HepG2 (cell line): ENCODE data around the gene CDHR3. TPM values are rescaled to one million over a fixed set of nuclear protein-coding genes. Genes with fewer than 3 reads are reported as not detected.

Source experiments
- CTCF ChIP-seq: sonication (generic); formaldehyde crosslinking; IDR thresholded peaks from 2 replicates; pipeline ENCODE4 v1.5.0; 2020; ENCODE audit warnings: mild to moderate bottlenecking, missing genetic modification reagents, moderate library complexity
- ERF ChIP-seq: IDR thresholded peaks from 2 replicates; pipeline ENCODE4 v1.6.1; 2018; ENCODE audit warnings: missing biosample characterization, missing genetic modification reagents
- HNF4G ChIP-seq, 2 experiments: sonication (generic) in 1 of 2; formaldehyde crosslinking in 1 of 2; IDR thresholded peaks; 2 replicates each; pipeline versions ENCODE4 v1.4.0 to v1.6.1; 2011 to 2020; ENCODE audit warnings: borderline replicate concordance in 2 of 2, low read depth in 2 of 2, mild to moderate bottlenecking in 2 of 2, low read length in 1 of 2, missing genetic modification reagents in 1 of 2, moderate library complexity in 1 of 2
- MAFK ChIP-seq, 2 experiments: IDR thresholded peaks in 1 of 2; conservative IDR thresholded peaks in 1 of 2; 2 replicates each; pipeline ENCODE4 v1.6.1; 2011; ENCODE audit warnings: improper control_type of control experiment in 2 of 2, low read length in 2 of 2
- POLR2AphosphoS5 ChIP-seq: IDR thresholded peaks from 2 replicates; pipeline ENCODE4 v1.6.1; 2012; ENCODE audit warnings: low read depth, low read length
- PPARG ChIP-seq: conservative IDR thresholded peaks from 2 replicates; pipeline ENCODE4 v1.6.1; 2016; ENCODE audit warnings: missing biosample characterization, missing genetic modification reagents
- THAP9 ChIP-seq: sonication (generic); formaldehyde crosslinking; IDR thresholded peaks from 2 replicates; pipeline ENCODE4; 2020; ENCODE audit warnings: missing genetic modification reagents, mild to moderate bottlenecking, borderline replicate concordance
- ZNF10 ChIP-seq: sonication (generic); formaldehyde crosslinking; IDR thresholded peaks from 2 replicates; pipeline ENCODE4 v1.4.0; 2020; ENCODE audit warnings: mild to moderate bottlenecking, low read depth, missing genetic modification reagents, borderline replicate concordance
- ZNF101 ChIP-seq: sonication (generic); formaldehyde crosslinking; IDR thresholded peaks from 2 replicates; pipeline ENCODE4 v1.4.0; 2020; ENCODE audit warnings: mild to moderate bottlenecking, low read depth, missing genetic modification reagents, borderline replicate concordance
- ZNF253 ChIP-seq: sonication (generic); formaldehyde crosslinking; IDR thresholded peaks from 2 replicates; pipeline ENCODE4 v1.8.0; 2022; ENCODE audit warnings: mild to moderate bottlenecking, missing genetic modification reagents, borderline replicate concordance
- ZNF3 ChIP-seq: IDR thresholded peaks from 2 replicates; pipeline ENCODE4 v1.7.0; 2017; ENCODE audit warnings: inconsistent platforms
- ZNF543 ChIP-seq: sonication (generic); formaldehyde crosslinking; IDR thresholded peaks from 2 replicates; pipeline ENCODE4 v1.4.0; 2020; ENCODE audit warnings: mild to moderate bottlenecking, missing genetic modification reagents
- polyA plus RNA-seq, 8 experiments: library from polyadenylated mRNA; depleted of rRNA in 3 of 8; stranded (reverse) in 7 of 8; unstranded in 1 of 8; fragments of >200 nt; fragmentation: Illumina TruSeq in 4 of 8; extraction: Trizol in 4 of 8; gene quantifications; 2 replicates each; pipeline versions ENCODE4 v1.2.1 to v1.2.3, GENCODE V29; 2011 to 2016; ENCODE audit warnings: low read depth in 4 of 8, missing spikeins in 1 of 8, mixed read lengths in 1 of 8; ENCODE audit not compliant: insufficient read depth in 1 of 8
- total RNA-seq, 5 experiments: library from RNA; depleted of rRNA; stranded (reverse); fragments of >200 nt; fragmentation: Illumina TruSeq; extraction: Trizol; gene quantifications; 2 replicates each; pipeline ENCODE4 v1.2.3, GENCODE V29; 2016; ENCODE audit warnings: low read depth in 1 of 5
- TF ChIP-seq, protein P1 (sequence below): sonication (generic); formaldehyde crosslinking; IDR thresholded peaks from 2 replicates; pipeline ENCODE4 v1.9.0; 2022; ENCODE audit warnings: low read depth, missing genetic modification reagents
- TF ChIP-seq, protein P2 (sequence below): sonication (generic); formaldehyde crosslinking; IDR thresholded peaks from 2 replicates; pipeline ENCODE4 v1.4.0; 2020; ENCODE audit warnings: missing genetic modification reagents

CDHR3 gene
- total and polyA plus RNA-seq, 2 of the 13 experiments (the other 11 are each of a cell fraction or from before 2014, with no cell fraction given), result 6.5 to 11.8 TPM

DNA sequence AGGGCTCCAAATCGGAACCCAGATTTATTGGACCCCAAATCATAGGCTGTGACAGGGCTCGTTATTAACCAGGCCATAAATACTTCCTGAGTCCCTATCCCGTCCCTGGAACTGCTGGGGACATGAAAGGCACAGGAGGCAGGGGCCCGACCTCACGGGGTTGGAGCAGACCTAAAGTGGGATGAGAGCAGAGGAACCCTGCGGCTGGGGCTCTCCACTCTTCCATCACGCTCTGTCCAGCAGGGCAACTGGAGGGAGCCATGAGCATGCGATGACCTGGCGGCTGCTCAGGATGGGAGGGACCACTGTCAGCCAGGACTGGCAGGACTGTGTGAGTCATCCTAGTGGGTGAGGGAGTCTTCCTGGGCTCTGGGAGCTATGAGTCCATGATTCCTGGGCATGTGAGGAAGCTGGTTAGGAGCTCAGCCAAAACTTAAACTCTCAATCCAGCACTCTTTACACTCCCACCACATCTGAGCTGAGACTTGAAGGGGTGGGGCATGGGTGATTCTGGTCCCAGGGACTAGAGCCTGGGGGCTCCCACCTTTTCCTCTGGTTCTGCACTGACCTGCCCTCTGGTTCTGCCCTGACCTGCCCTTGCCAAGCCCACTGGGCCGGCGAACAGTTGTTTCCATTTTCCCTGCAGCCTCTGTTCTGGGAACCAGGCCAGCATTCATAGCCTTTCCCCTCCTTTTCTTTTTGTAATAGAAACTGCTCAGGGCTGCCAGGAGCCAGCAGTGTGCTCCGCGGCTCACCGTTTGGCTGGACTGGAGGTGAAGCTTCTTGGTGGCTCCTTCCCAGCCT lies 101.9 kb downstream of the CDHR3 start (continued):
- TF ChIP-seq THAP9 (CRISPR knock-in tag) (no peak; the same call in 1 of the 2 replicates), MAFK (conservative IDR thresholded peaks at IDR 0.05 in 1 of 2, IDR thresholded peaks at IDR 0.05 in 1 of 2; ENCODE audit: low read length in 2 of 2) (no peak), POLR2AphosphoS5 (no peak), ZNF10 (no peak), ZNF543 (CRISPR knock-in tag) (no peak), PPARG (no peak), ERF (CRISPR knock-in tag) (peak; percentile 37; the same call in 1 of the 2 replicates), CTCF (CRISPR knock-in tag) (peak; percentile 36), HNF4G (IDR thresholded peaks at IDR 0.05; ENCODE audit: borderline replicate concordance, low read depth, low read length) (no peak), HNF4G (CRISPR knock-in tag; IDR thresholded peaks at IDR 0.05; ENCODE audit: borderline replicate concordance, low read depth) (no peak), ZNF3 (CRISPR knock-in tag) (no peak), ZNF253 (CRISPR knock-in tag) (no peak), ZNF101 (CRISPR knock-in tag) (no peak)
- TF ChIP-seq, protein P1, sequence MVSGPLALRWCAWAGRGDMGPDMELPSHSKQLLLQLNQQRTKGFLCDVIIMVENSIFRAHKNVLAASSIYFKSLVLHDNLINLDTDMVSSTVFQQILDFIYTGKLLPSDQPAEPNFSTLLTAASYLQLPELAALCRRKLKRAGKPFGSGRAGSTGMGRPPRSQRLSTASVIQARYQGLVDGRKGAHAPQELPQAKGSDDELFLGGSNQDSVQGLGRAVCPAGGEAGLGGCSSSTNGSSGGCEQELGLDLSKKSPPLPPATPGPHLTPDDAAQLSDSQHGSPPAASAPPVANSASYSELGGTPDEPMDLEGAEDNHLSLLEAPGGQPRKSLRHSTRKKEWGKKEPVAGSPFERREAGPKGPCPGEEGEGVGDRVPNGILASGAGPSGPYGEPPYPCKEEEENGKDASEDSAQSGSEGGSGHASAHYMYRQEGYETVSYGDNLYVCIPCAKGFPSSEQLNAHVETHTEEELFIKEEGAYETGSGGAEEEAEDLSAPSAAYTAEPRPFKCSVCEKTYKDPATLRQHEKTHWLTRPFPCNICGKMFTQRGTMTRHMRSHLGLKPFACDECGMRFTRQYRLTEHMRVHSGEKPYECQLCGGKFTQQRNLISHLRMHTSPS (CRISPR knock-in tag), result no peak
- TF ChIP-seq, protein P2, sequence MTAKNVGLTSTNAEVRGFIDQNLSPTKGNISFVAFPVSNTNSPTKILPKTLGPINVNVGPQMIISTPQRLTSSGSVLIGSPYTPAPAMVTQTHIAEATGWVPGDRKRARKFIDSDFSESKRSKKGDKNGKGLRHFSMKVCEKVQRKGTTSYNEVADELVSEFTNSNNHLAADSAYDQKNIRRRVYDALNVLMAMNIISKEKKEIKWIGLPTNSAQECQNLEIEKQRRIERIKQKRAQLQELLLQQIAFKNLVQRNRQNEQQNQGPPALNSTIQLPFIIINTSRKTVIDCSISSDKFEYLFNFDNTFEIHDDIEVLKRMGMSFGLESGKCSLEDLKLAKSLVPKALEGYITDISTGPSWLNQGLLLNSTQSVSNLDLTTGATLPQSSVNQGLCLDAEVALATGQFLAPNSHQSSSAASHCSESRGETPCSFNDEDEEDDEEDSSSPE (CRISPR knock-in tag), result no peak
